Memory B cell (primary cell): ENCODE measurements around the gene KDF1.

ENCODE experiments used
- ATAC-seq: fragments of 150-1000 bp; cut with Tn5 transposase; 2 replicates; pipeline ENCODE4 v1.10.0; 2021; ENCODE audit warnings: low read depth, mild to moderate bottlenecking, moderate library complexity
- DNase-seq, 2 donors: peaks; one replicate each; pipeline ENCODE4 v3.0.0; 2022; ENCODE audit warnings: low spot score in 2 of 2
- H3K27ac Mint-ChIP-seq: one replicate; pipeline ENCODE4 v1.8.0; 2022; ENCODE audit warnings: mild to moderate bottlenecking, moderate library complexity, mixed read lengths
- H3K27me3 Mint-ChIP-seq: one replicate; pipeline ENCODE4 v1.8.0; 2022; ENCODE audit warnings: mixed read lengths
- H3K36me3 Mint-ChIP-seq: one replicate; pipeline ENCODE4 v1.8.0; 2022; ENCODE audit warnings: mild to moderate bottlenecking, mixed read lengths
- H3K4me1 Mint-ChIP-seq: one replicate; pipeline ENCODE4 v1.8.0; 2022; ENCODE audit warnings: mixed read lengths
- H3K4me3 Mint-ChIP-seq: one replicate; pipeline ENCODE4 v1.8.0; 2022; ENCODE audit warnings: mild to moderate bottlenecking, moderate library complexity, mixed read lengths
- H3K9me3 Mint-ChIP-seq: one replicate; pipeline ENCODE4 v1.8.0; 2022; ENCODE audit warnings: mixed read lengths

Gene KDF1

DNA sequence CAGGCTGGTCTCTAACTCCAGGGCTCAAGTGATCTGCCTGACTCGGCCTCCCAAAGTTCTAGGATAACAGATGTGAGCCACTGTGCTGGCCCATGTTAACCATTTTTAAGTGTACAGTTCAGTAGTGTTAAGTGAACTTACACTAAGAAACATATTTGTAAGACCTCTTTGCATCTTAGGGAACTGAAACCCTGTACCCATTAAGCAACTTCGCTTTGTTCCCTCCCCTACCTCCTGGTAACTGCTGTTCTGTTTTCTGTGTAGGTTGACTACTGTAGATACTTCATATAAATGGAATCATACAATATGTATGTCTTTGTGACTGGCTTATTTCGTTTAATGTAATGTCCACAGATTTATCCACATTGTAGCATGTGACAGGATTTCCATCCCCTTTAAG lies 27.7 kb downstream of the KDF1 start:
- Mint-ChIP-seq H3K4me3 (no peak overlapping the region), H3K36me3 (peaks cover 13% of the 10 kb centered on the region), H3K27ac (peak overlapping the region; percentile 53), H3K9me3 (no peaks in the 10 kb centered on the region), H3K4me1 (peaks cover 9% of the 10 kb centered on the region), H3K27me3 (no peaks in the 10 kb centered on the region)
- peak; percentile 100 for ATAC-seq
- DNase-seq = peak in 1 of 2 donors; percentile 28

DNA sequence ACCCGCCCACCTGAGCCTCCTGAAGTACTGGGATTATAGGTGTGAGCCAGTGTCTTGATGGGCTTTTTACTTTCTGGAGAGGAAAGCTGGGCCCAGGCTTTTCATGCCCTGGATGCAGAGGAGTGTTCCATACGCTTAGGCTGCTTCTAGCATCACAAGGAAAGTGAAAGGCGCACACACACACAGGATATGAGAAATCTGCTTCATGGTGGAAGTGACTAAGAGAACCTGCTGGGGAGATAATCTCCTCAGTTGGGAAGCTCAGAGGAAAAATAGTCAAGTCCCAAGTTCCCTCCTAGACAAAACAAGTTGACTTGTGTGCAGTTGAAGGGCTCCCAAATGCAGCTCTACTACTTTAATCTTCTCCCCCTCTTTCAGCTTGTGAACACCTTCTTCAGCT lies 36.6 kb downstream of the KDF1 start:
- Mint-ChIP-seq H3K4me3 (peak overlapping the region; percentile 93), H3K9me3 (no peaks in the 10 kb centered on the region), H3K27ac (peak overlapping the region; percentile 88), H3K27me3 (no peaks in the 10 kb centered on the region), H3K4me1 (peaks cover 17% of the 10 kb centered on the region), H3K36me3 (peaks cover 8% of the 10 kb centered on the region)
- DNase-seq (no peak), ATAC-seq (no peak)

DNA sequence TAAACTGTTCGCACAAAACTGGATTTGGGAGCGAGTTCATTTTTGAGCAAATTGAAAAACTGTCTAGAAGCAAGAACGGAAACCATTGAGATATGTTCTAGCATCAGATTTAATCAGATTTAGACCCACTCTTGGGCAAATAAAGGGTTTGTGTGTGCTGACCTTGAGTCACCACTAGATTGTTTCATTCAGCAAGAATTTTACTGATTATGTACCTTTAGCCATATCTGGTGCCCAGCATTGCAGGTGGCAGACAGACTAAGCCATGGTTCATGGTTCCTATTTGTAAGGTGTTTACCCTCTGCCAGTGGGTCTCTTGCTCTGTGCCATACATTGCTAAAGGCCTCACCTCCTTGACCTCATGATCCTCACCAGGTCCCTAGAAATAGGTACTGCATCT lies 37.4 kb downstream of the KDF1 start:
- no peak for ATAC-seq
- H3K27me3 Mint-ChIP-seq = no peaks in the 10 kb centered on the region

DNA sequence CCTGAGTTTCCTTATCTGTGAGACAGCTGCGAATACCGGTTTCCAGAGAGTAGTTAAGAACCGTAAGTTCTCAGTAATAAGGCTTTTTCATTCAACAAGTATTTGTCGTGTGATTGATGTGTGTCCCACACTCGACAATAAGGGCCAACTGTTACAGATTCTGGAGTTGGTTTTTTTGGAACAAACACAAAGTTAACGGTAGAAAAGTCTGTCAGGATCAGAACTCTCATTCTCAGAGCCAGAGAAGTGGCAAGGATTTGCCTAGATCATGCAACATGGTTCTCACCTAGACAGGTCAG lies 37.9 kb downstream of the KDF1 start:
- no peaks in the 10 kb centered on the region for H3K27me3 Mint-ChIP-seq
- peaks cover 6% of the 10 kb centered on the region for H3K36me3 Mint-ChIP-seq
- DNase-seq = no peak
- H3K4me1 Mint-ChIP-seq = peaks cover 17% of the 10 kb centered on the region
- ATAC-seq = no peak
- no peaks in the 10 kb centered on the region for H3K9me3 Mint-ChIP-seq
- peak overlapping the region; percentile 88 for H3K27ac Mint-ChIP-seq
- peak overlapping the region; percentile 93 for H3K4me3 Mint-ChIP-seq

More for the DNA sequence above, 37.4 kb downstream of the KDF1 start:
- H3K27ac Mint-ChIP-seq = peak overlapping the region; percentile 88
- H3K36me3 Mint-ChIP-seq = peaks cover 7% of the 10 kb centered on the region
- peaks cover 17% of the 10 kb centered on the region for H3K4me1 Mint-ChIP-seq
- H3K4me3 Mint-ChIP-seq = peak overlapping the region; percentile 93
- no peak for DNase-seq
- no peaks in the 10 kb centered on the region for H3K9me3 Mint-ChIP-seq

DNA sequence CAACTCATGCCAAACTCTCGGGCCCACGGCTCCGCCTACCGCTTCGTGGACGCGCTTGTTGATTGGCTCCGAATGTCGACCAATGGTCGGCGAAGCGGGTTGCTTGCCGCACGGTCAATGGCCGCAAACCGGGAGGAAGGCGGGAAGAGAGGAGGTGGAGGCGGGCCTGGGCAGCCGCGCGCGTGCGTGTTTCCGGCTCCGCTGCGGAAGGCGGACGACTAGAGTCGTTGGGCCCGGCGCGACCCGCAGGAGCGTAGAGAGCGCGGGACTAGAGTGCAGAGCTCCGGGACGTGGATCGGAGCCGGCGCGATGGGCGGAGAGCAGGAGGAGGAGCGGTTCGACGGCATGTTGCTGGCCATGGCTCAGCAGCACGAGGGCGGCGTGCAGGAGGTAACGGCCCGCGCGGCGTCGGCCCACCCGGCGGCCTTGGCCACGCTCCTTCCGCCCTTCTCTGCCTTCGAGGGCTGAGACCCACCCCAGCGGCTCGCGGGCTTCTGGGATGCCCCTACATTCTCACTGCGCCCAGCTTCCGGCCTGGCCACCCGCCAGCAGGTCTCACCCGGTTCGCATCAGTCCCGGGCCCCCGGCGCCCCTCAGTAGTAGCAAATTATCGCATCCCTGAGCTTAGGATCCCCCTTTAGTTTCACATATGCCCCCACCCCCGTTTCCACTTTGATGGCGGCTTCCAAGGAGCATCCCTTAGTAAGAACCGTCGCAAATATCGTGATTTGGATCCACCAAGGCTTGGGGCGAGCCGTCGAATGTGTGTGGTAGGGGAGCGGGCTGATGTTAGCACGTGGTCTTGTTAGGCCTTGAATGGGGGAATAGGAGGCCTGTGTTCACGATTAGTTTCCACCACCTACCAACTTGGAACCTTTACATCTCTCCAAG lies 38.5 kb downstream of the KDF1 start, which contains the start of gene NUDC:
NUDC (plus strand) TSS at position 204 of the 891 bp plus-strand sequence; CDS start at position 310, 106 bp downstream.
- DNase-seq (peak; percentile 87 to 93), ATAC-seq (peak; percentile 91)
- H3K36me3 Mint-ChIP-seq = peaks cover 3% of the 10 kb centered on the region
- H3K4me3 Mint-ChIP-seq = peak within 1 kb of the TSS; percentile 93
- H3K27ac Mint-ChIP-seq = peak within 1 kb of the TSS; percentile 88
- no peaks in the 10 kb centered on the region for H3K9me3 Mint-ChIP-seq
- H3K27me3 Mint-ChIP-seq = no peaks in the 10 kb centered on the region
- peaks cover 13% of the 10 kb centered on the region for H3K4me1 Mint-ChIP-seq

DNA sequence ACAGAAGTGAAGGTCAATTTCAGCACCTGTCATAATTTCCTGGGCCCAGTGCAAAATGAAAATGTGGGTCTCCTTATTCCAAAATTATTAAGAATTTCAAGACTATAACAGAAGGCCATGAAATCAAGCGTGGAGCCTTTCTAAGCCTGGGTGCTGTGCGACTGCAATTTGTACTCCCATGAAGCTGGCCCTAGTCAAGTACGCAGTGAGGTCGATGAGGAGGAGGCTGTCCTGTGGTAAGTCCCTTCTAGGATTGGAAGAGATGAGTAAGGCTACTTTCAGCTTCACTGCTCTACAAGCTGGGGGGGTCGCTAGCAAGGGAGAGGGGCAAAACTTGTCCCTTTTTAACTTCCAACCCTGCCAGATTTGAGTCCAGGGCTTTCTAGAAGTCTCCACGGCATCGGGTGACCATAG lies 39.1 kb downstream of the KDF1 start:
- DNase-seq (no peak), ATAC-seq (peak; percentile 44)
- Mint-ChIP-seq H3K27ac (peak overlapping the region; percentile 88), H3K36me3 (peaks cover 2% of the 10 kb centered on the region), H3K9me3 (no peaks in the 10 kb centered on the region), H3K4me1 (peaks cover 13% of the 10 kb centered on the region), H3K27me3 (no peaks in the 10 kb centered on the region), H3K4me3 (peak overlapping the region; percentile 93)

DNA sequence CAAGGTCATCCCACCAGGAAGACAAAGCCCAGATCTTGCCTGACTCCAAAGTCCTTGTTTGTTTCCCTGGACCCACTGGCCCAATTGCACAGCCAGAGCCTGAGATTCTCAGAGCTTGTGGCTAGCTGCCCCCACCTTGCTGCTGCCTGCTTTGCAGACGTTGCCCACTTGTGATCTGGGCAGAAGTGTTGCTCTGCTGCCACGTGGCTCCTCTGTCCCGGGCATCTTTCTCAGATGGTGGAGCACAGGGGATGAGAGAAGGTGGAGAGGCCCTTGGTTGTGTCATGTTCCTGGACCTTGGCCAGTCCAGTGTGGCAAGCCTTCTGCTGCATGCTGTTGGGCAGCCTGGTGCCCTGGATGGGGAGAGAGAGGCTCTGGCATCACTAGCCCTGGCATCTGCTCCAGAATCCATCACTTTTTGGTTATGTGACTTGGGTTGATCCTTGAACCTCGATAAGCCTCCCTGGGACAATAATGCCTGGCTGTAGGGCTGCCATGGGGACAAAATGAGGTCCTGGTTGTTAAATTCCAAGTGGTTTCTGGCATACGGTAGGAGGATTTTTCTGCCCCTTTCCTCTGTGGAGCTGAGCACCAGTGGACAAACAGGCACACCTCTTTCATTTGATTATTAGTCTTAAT lies 44.9 kb downstream of the KDF1 start:
- Mint-ChIP-seq H3K36me3 (no peaks in the 10 kb centered on the region), H3K9me3 (no peaks in the 10 kb centered on the region), H3K4me1 (peaks cover 1% of the 10 kb centered on the region), H3K27me3 (no peaks in the 10 kb centered on the region), H3K4me3 (no peak overlapping the region), H3K27ac (no peak overlapping the region)
- ATAC-seq (no peak), DNase-seq (no peak)

DNA sequence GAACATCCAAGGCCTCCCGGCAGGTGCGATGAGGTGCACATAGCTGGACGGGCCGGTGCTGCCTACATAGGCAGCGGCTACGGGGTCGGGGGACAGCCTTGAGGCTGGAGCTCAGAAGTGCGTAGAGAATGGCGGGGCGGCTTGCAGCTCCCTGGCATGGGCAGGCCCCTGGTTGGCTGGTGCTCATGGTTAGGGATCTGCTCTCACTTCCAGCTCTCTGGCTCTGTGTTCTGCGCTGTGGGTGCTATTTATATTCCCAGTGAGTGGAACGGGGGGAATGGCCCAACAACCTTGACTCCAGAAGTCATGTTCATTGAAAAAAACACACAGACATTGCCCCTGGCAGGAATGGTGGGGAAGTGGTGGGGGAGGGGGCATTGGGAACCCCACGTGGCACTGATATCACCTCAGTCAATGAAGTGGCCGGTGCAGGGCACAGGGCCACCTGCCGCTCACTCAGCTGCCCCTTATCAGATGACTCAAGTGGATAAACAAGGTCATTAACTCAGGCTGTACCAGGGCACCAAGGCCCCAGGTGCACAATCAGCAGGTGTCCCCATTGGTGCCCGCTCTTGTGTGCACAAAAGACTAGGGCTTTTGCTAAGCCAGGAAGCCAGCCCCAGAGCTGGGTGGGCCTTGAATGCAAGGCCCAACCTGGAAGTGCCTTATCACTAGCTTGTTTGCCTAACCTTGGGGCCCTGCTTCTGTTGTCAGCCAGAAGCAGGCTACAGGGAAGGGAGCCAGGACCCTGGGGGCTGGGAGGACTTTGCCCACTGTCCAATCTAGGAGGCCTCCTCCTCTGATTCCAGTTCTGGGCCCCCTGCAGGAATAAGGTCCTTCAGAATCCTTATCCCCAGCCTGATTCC lies 46.3 kb downstream of the KDF1 start, which contains the start of gene NR0B2:
NR0B2 (minus strand) TSS at position 222 of the 866 bp plus-strand sequence; CDS start at position 187, 35 bp downstream.
- H3K4me3 Mint-ChIP-seq = no peak within 1 kb of the TSS

DNA sequence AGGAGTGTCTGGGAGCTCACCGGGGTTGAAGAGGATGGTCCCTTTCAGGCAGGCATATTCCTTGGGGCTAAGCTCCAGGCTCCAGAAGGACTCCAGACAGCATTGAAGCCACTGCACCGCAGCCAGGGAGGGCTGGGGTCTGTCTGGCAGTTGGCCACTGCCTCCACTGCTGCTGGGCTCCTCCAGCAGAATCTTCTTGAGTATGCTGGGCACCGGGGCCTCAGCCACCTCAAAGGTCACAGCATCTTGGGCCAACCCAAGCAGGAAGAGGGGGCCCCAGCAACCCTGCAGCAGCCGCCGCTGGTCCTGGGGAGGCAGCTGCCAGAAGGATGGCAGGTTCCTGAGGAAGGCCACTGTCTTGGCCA lies 46.9 kb downstream of the KDF1 start:
- no peak overlapping the region for H3K27ac Mint-ChIP-seq
- peaks cover 1% of the 10 kb centered on the region for H3K27me3 Mint-ChIP-seq

More for the DNA sequence above, 46.3 kb downstream of the KDF1 start, which contains the start of gene NR0B2:
- DNase-seq = no peak
- Mint-ChIP-seq H3K27ac (no peak within 1 kb of the TSS), H3K9me3 (no peaks in the 10 kb centered on the region), H3K27me3 (peaks cover 1% of the 10 kb centered on the region), H3K36me3 (no peaks in the 10 kb centered on the region), H3K4me1 (no peaks in the 10 kb centered on the region)
- ATAC-seq = no peak

DNA sequence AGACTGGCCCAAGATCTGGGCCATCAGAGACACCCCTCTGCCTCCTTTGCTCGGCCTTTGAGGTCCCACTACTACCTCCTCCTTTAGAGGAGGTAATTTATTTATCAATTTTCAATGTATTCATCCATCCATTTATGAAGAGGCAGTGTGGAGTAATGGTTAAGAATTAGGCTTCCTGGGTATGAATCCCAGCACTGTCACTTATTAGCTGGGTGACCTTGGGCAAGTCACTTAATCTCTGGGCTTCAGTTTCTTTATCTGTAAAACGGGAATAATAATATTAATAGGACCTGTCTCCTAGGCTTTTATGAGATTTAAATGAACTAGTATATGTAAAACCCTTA lies 48.1 kb downstream of the KDF1 start:
- Mint-ChIP-seq H3K36me3 (no peaks in the 10 kb centered on the region), H3K4me1 (no peaks in the 10 kb centered on the region), H3K4me3 (no peak overlapping the region), H3K27ac (no peak overlapping the region), H3K9me3 (no peaks in the 10 kb centered on the region), H3K27me3 (peaks cover 3% of the 10 kb centered on the region)
- ATAC-seq = no peak
- DNase-seq = no peak

More for the DNA sequence above, 46.9 kb downstream of the KDF1 start:
- ATAC-seq (no peak), DNase-seq (no peak)
- H3K4me1 Mint-ChIP-seq = no peaks in the 10 kb centered on the region
- H3K9me3 Mint-ChIP-seq = no peaks in the 10 kb centered on the region
- H3K36me3 Mint-ChIP-seq = no peaks in the 10 kb centered on the region
- no peak overlapping the region for H3K4me3 Mint-ChIP-seq

DNA sequence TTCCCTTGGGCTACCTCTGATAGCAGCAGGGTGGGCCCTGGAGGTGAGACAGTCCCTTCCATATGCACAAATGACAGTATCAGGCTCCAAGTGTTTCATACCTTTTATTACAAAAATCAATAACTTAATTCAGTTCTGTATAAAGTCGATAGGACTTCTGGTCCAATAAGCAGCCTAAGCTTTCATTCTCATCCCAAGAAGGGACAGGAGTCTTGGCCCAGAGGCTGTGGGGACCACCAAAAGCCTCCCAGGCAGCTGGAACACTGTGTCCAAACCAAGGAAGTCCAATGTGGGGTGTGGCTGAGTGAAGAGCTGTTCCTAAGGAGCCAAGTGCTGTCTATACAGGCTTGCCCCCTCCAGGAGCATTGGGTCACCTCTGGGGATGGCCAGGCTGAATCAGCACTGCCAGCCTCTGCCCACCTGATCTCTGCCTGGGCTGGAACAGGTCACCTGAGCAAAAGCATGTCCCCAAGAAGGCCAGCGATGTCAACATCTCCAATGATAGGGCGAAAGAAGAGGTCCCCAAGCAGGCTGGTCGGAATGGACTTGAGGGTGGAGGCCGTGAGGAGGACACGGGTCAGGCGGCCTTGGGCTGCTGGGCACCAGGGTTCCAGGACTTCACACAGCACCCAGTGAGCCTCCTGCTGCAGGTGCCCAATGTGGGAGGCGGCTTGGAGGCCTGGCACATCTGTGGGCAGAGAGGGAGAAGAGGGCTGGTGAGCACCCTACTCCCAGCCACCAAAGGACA lies 48.7 kb downstream of the KDF1 start:
- Mint-ChIP-seq H3K27me3 (peaks cover 3% of the 10 kb centered on the region), H3K4me1 (no peaks in the 10 kb centered on the region), H3K4me3 (no peak overlapping the region), H3K27ac (no peak overlapping the region), H3K9me3 (no peaks in the 10 kb centered on the region), H3K36me3 (no peaks in the 10 kb centered on the region)
- ATAC-seq (no peak), DNase-seq (no peak)

DNA sequence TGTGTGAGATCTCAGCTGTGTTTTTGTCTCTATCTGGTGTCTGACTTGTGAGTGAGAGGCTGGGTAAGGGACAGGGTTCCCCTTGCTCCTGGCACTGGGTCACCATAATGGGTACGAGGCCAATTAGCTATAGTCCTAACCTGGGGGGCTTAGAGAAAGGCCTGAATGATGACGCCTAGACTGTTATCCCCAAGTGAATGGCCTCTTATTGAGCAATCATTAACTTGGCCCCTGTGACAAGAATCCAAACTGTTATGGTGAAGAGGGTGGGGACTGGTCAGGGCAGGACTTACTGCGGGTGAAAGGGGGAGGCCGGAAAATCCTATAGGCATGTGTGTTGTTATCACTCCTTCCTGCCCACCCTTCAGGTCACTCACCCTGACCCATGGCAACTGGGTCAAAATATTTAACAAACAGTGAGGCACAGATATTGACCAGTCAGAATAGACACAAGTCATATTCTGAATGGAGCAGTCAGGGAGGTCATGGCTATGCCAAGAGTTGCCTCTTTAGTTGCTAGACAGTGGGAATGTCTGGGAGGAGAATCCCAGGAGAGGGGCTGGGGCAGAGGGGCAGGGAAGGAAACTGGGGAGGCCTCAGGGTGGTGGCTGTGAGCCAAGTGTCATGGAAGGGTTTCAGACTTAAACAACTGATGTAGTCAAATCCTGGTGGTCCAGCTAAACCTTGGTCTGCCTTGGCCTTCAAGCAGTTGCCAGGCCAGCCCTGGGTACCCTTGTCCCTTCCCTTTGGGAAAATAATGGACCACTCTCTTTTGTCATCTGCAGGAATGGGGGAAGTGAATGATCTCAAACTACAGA lies 49.7 kb downstream of the KDF1 start:
- H3K27me3 Mint-ChIP-seq = peaks cover 3% of the 10 kb centered on the region
- DNase-seq (no peak), ATAC-seq (no peak)
- no peak overlapping the region for H3K4me3 Mint-ChIP-seq
- H3K4me1 Mint-ChIP-seq = no peaks in the 10 kb centered on the region
- no peaks in the 10 kb centered on the region for H3K36me3 Mint-ChIP-seq
- H3K9me3 Mint-ChIP-seq = no peaks in the 10 kb centered on the region
- H3K27ac Mint-ChIP-seq = no peak overlapping the region

DNA sequence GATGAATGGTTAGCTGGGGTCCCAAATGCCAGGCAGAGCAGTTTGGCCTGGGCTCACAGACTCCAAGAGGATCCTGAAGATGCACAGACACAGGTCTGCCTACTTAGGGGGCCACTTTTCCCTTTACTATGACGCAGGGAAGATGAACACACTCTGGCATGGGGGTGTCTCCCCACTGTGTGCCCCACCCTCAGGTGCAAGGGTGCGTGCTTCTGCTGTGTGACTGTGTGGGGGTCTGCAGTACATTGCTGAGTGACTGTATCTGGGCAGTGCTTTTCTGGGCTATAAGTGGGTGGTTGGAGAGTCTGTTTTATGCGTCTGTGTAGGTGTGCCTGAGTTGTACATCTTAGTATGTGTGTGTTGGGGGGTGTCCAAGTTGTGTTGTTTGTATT lies 50.3 kb downstream of the KDF1 start:
- ATAC-seq (no peak), DNase-seq (no peak)
- no peaks in the 10 kb centered on the region for H3K4me1 Mint-ChIP-seq
- H3K36me3 Mint-ChIP-seq = no peaks in the 10 kb centered on the region
- H3K4me3 Mint-ChIP-seq = no peak overlapping the region
- H3K27ac Mint-ChIP-seq = no peak overlapping the region
- peaks cover 3% of the 10 kb centered on the region for H3K27me3 Mint-ChIP-seq
- no peaks in the 10 kb centered on the region for H3K9me3 Mint-ChIP-seq
